Trophoblast cell (in vitro differentiated cells and primary cell): ENCODE measurements around the gene TPSB2.
"Not testable (repeated sequence)": the region's sequence is repeated elsewhere in the genome, so short reads cannot be mapped to it uniquely, and the experiment has no call there.

Experiments used
- DNase-seq, 2 donors: peaks; one replicate each; pipeline ENCODE4 v3.0.0-alpha.2; 2016
- H2AFZ ChIP-seq: 2 replicates; pipeline ENCODE4 v1.6.1; 2013; ENCODE audit warnings: low read length, moderate library complexity, mild to moderate bottlenecking; ENCODE audit not compliant: insufficient read depth, poor library complexity
- H2AK5ac ChIP-seq: 2 replicates; pipeline ENCODE4 v1.6.1; 2013; ENCODE audit warnings: mild to moderate bottlenecking, low read length
- H2BK120ac ChIP-seq: 2 replicates; pipeline ENCODE4 v1.6.1; 2013; ENCODE audit warnings: low read length, mild to moderate bottlenecking, moderate library complexity; ENCODE audit not compliant: insufficient read depth, poor library complexity
- H2BK12ac ChIP-seq: 2 replicates; pipeline ENCODE4 v1.6.1; 2013; ENCODE audit warnings: mild to moderate bottlenecking, low read length, moderate library complexity
- H2BK5ac ChIP-seq: 2 replicates; pipeline ENCODE4 v1.6.1; 2013; ENCODE audit warnings: low read length, low read depth, moderate library complexity, mild to moderate bottlenecking; ENCODE audit not compliant: poor library complexity
- H3K14ac ChIP-seq: 2 replicates; pipeline ENCODE4 v1.6.1; 2013; ENCODE audit warnings: mild to moderate bottlenecking, low read length
- H3K18ac ChIP-seq: 2 replicates; pipeline ENCODE4 v1.6.1; 2013; ENCODE audit warnings: mild to moderate bottlenecking, low read length
- H3K23ac ChIP-seq: 2 replicates; pipeline ENCODE4 v1.6.1; 2013; ENCODE audit warnings: low read length
- H3K27ac ChIP-seq: 2 replicates; pipeline ENCODE4 v1.5.1; 2013; ENCODE audit warnings: low read depth, mild to moderate bottlenecking, inconsistent platforms, low read length, moderate library complexity
- H3K27me3 ChIP-seq: 2 replicates; pipeline ENCODE4 v1.6.1; 2013; ENCODE audit warnings: inconsistent platforms, mild to moderate bottlenecking, low read length, moderate library complexity; ENCODE audit not compliant: insufficient read depth
- H3K36me3 ChIP-seq, 2 experiments: 1 replicate in 1 of 2; 2 replicates in 1 of 2; pipeline ENCODE4 v1.6.1; 2013; ENCODE audit warnings: low read length in 2 of 2, mild to moderate bottlenecking in 2 of 2, moderate library complexity in 1 of 2; ENCODE audit not compliant: insufficient read depth in 2 of 2, control insufficient read depth in 1 of 2
- H3K4ac ChIP-seq: 2 replicates; pipeline ENCODE4 v1.6.1; 2013; ENCODE audit warnings: low read depth, mild to moderate bottlenecking, low read length, moderate library complexity
- H3K4me1 ChIP-seq, 2 experiments: 1 replicate in 1 of 2; 2 replicates in 1 of 2; pipeline ENCODE4 v1.6.1; 2013; ENCODE audit warnings: low read length in 2 of 2, mild to moderate bottlenecking in 2 of 2, moderate library complexity in 1 of 2; ENCODE audit not compliant: insufficient read depth in 2 of 2, control insufficient read depth in 1 of 2
- H3K4me2 ChIP-seq: 2 replicates; pipeline ENCODE4 v1.6.1; 2013; ENCODE audit warnings: inconsistent platforms, mild to moderate bottlenecking, low read length, moderate library complexity
- H3K4me3 ChIP-seq: 2 replicates; pipeline ENCODE4 v1.5.1; 2013; ENCODE audit warnings: mild to moderate bottlenecking, low read depth, low read length, inconsistent platforms
- H3K79me1 ChIP-seq: one replicate; pipeline ENCODE4 v1.6.1; 2013; ENCODE audit warnings: low read length
- H3K79me2 ChIP-seq: 2 replicates; pipeline ENCODE4 v1.6.1; 2013; ENCODE audit warnings: low read length, mild to moderate bottlenecking; ENCODE audit not compliant: control insufficient read depth, insufficient read depth, poor library complexity
- H3K9ac ChIP-seq: 2 replicates; pipeline ENCODE4 v1.6.1; 2013; ENCODE audit warnings: mild to moderate bottlenecking, low read length
- H3K9me3 ChIP-seq: 2 replicates; pipeline ENCODE4 v1.6.1; 2013; ENCODE audit warnings: low read depth, mild to moderate bottlenecking, control low read depth, inconsistent platforms, low read length; ENCODE audit not compliant: insufficient read depth
- H4K12ac ChIP-seq: 2 replicates; pipeline ENCODE4 v1.6.1; 2013; ENCODE audit warnings: low read depth, mild to moderate bottlenecking, low read length, moderate library complexity
- H4K8ac ChIP-seq: 2 replicates; pipeline ENCODE4 v1.6.1; 2013; ENCODE audit warnings: low read depth, mild to moderate bottlenecking, low read length, moderate library complexity
- H4K91ac ChIP-seq: one replicate; pipeline ENCODE4 v1.6.1; 2013; ENCODE audit warnings: low read depth, mild to moderate bottlenecking, low read length, moderate library complexity
- WGBS: extraction: QIAGEN DNeasy Blood & Tissue Kit; methylation state at CpG from one replicate; pipeline ENCODE4 v1.1.7; 2013; ENCODE audit warnings: missing lambda C conversion rate; ENCODE audit not compliant: insufficient read length, insufficient coverage; ENCODE audit errors: extremely low coverage; 5-methylcytosine and 5-hydroxymethylcytosine counted together

TPSB2 gene

DNA sequence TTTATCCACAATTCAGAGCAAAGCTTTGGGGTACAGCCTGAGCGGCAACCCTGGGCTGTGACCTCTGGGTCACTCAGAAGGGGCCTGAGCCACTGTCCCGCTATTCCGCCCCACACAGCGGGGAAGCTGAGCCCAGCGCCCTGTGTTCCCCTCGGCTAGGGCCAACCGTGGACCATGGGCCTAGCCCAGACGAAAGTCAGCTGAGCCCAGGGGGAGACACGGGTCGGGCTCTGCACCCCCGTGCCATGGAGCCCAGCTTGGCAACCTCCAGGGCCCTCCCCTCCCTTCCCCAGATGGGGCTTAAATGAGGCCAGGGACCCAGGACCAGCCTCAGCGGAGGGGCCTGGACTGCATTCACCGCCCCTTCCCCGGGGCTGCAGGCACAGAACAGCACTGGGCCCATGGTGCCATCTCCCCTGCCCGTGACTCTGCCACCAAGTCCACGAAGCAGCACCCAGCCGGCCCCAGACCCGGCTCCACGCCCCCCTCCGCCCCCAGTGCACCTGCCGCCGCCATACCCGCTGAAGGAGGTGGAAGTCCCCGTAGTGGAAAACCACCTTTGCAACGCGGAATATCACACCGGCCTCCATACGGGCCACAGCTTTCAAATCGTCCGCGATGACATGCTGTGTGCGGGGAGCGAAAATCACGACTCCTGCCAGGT is 27.7 kb upstream of the TPSB2 start:
- H3K4me1 ChIP-seq = no peaks in the 10 kb centered on the region
- H4K91ac ChIP-seq = no peak overlapping the region
- H2BK5ac ChIP-seq = no peak overlapping the region
- peaks cover 2% of the 10 kb centered on the region for H3K9me3 ChIP-seq
- no peak overlapping the region for H3K4me3 ChIP-seq
- H3K27me3 ChIP-seq = peaks cover 4% of the 10 kb centered on the region
- no peak overlapping the region for H3K23ac ChIP-seq
- no peaks in the 10 kb centered on the region for H3K79me2 ChIP-seq
- no peak overlapping the region for H2BK12ac ChIP-seq
- no CpG with 5 or more reads among the region's 34 CpGs for WGBS
- H3K14ac ChIP-seq = no peak overlapping the region
- peak in 1 of 2 donors; percentile 58 for DNase-seq
- no peak overlapping the region for H2AFZ ChIP-seq
- no peak overlapping the region for H3K4ac ChIP-seq
- no peak overlapping the region for H3K18ac ChIP-seq
- no peaks in the 10 kb centered on the region for H3K79me1 ChIP-seq
- H3K36me3 ChIP-seq = no peaks in the 10 kb centered on the region
- H2BK120ac ChIP-seq = no peak overlapping the region
- H4K8ac ChIP-seq = no peak overlapping the region
- H3K4me2 ChIP-seq = no peak overlapping the region
- no peak overlapping the region for H3K9ac ChIP-seq
- H4K12ac ChIP-seq = no peak overlapping the region
- no peak overlapping the region for H2AK5ac ChIP-seq
- H3K27ac ChIP-seq = no peak overlapping the region

DNA sequence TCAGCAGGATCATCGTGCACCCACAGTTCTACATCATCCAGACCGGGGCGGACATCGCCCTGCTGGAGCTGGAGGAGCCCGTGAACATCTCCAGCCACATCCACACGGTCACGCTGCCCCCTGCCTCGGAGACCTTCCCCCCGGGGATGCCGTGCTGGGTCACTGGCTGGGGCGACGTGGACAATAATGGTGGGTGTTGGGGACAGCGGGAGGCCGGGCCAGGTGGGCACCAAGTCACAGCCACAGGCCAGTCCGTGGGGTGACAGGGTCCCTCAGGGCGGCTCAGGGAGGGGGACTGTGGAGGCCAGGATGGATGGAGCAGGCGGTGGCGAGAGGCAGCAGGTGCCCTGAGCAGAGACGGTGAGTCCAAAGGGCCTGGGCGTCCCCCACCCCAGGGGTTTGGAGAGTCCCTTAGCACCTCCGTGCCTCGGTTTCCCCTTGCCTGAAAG is 26.9 kb upstream of the TPSB2 start:
- no CpG with 5 or more reads among the region's 22 CpGs for WGBS
- Histone ChIP-seq H3K4me3 (no peak overlapping the region), H3K27ac (no peak overlapping the region), H3K9me3 (peaks cover 2% of the 10 kb centered on the region), H3K4me2 (no peak overlapping the region), H4K12ac (no peak overlapping the region), H2AFZ (no peak overlapping the region), H3K14ac (no peak overlapping the region), H2BK120ac (no peak overlapping the region), H3K23ac (no peak overlapping the region), H3K18ac (no peak overlapping the region), H3K79me1 (no peaks in the 10 kb centered on the region), H3K4ac (no peak overlapping the region), H3K79me2 (no peaks in the 10 kb centered on the region), H3K9ac (no peak overlapping the region), H4K91ac (no peak overlapping the region), H2AK5ac (no peak overlapping the region), H2BK12ac (no peak overlapping the region), H3K36me3 (no peaks in the 10 kb centered on the region), H3K4me1 (no peaks in the 10 kb centered on the region), H2BK5ac (no peak overlapping the region), H4K8ac (no peak overlapping the region), H3K27me3 (peaks cover 4% of the 10 kb centered on the region)
- no peak for DNase-seq

DNA sequence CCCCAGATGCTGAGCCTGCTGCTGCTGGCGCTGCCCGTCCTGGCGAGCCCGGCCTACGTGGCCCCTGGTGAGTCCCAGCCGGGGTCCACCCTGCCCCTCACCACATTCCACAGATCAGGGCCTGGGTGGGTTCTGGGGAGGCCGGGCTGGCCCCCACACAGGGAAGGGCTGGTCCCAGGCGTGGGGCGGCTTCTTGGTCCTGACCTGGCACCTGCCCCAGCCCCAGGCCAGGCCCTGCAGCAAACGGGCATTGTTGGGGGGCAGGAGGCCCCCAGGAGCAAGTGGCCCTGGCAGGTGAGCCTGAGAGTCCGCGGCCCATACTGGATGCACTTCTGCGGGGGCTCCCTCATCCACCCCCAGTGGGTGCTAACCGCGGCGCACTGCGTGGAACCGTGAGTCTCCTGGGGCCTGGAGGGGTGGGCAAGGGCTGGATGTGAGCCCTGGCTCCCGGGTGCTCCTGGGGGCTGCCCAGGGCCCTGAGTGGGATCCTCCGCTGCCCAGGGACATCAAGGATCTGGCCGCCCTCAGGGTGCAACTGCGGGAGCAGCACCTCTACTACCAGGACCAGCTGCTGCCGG is 26.4 kb upstream of the TPSB2 start:
- H3K9me3 ChIP-seq, H3K9ac ChIP-seq, H3K4me1 ChIP-seq, H2BK120ac ChIP-seq, H3K79me1 ChIP-seq, H3K27me3 ChIP-seq, H2BK5ac ChIP-seq, H4K8ac ChIP-seq, H3K4ac ChIP-seq, H3K18ac ChIP-seq, H4K12ac ChIP-seq, H3K79me2 ChIP-seq, H3K36me3 ChIP-seq, H3K14ac ChIP-seq, H2AFZ ChIP-seq, DNase-seq, H2AK5ac ChIP-seq, H3K4me2 ChIP-seq, H3K4me3 ChIP-seq, H3K23ac ChIP-seq, H3K27ac ChIP-seq, H2BK12ac ChIP-seq, H4K91ac ChIP-seq: not testable (repeated sequence)
- no CpG with 5 or more reads among the region's 23 CpGs for WGBS

DNA sequence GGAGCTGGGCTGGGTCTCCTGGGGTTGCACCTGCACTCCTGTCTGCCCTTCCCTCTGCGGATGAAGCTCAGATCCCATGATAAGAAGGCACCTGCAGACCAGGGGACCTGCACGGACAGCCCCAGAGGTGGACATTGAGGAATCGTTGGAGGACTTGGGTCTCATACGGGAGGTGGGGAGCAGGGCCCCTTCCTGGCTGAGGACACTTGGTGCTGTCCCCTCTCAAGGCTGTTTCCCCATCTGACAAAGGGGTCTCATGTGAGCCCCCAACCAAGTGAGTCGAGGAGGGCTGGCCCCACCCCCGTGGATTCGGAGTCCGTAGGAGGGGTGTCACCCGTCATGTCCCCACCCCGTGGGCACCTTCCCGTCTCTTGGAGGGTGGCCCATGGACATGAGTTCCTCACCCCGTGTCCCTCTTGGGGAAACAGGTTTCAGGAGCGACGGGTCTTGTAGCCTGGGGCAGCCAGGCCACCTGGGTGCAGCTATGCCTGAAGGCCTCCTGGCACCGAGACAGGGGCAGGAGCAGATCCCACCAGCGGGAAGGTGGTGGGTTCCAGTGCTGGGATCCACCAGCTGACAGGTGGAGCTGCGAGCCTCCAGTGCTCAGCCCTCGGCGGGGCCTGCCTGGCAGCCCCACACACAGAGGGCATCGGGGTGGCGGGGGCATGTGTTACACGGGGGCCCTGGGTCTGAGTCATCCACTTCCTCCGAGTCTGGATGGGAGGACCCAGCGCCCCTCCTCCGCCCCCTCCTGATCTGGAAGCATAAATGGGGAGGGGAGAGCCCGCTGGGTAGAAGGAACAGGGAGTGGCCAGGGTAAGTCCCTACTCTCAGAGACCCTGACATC is 25.5 kb upstream of the TPSB2 start, which contains the start of gene TPSD1:
TSS of gene TPSD1 (plus strand) at position 794 of the 847 bp plus-strand sequence. CDS start 212 bp downstream, outside the sequence.
- H3K4ac ChIP-seq, H3K23ac ChIP-seq, H3K79me2 ChIP-seq, H2AFZ ChIP-seq, H4K12ac ChIP-seq, H3K18ac ChIP-seq, H3K14ac ChIP-seq, DNase-seq, H4K91ac ChIP-seq, H3K9ac ChIP-seq, H2AK5ac ChIP-seq, H3K4me3 ChIP-seq, H3K79me1 ChIP-seq, H4K8ac ChIP-seq, H3K27ac ChIP-seq, H3K4me1 ChIP-seq, H2BK12ac ChIP-seq, H3K36me3 ChIP-seq, H3K4me2 ChIP-seq, H3K27me3 ChIP-seq, H2BK120ac ChIP-seq, H2BK5ac ChIP-seq, H3K9me3 ChIP-seq: not testable (repeated sequence)
- WGBS = no CpG with 5 or more reads among the region's 26 CpGs
